Measurements from ENCODE around the gene LMOD2. TPM values are rescaled to one million over a fixed set of nuclear protein-coding genes. Genes with fewer than 3 reads are reported as not detected.

LMOD2 gene
- total and polyA plus RNA-seq, 2 donors (not counting 3 experiments of a cell fraction or from before 2014, with no cell fraction given) = not detected

GRCh38 chr7:123653162-123653561 lies 2.5 kb upstream of the LMOD2 start:
- Histone ChIP-seq H3K4me1 (ENCODE audit: control insufficient read depth, extremely low read depth, insufficient read depth, low read length) (peaks cover 15% of the 10 kb centered on the region), H4K20me1 (replicated peaks; ENCODE audit: control insufficient read depth, extremely low read depth, insufficient read depth, low read length) (no peaks in the 10 kb centered on the region), H3K27ac (ENCODE audit: insufficient read depth, low read depth, low read length) (no peak overlapping the region), H3K36me3 (ENCODE audit: control insufficient read depth in 2 of 2, extremely low read depth in 1 of 2, insufficient read depth in 2 of 2, low read length in 2 of 2) (no peaks in the 10 kb centered on the region), H3K4me2 (ENCODE audit: insufficient read depth, low read length) (no peak overlapping the region), H3K27me3 (ENCODE audit: control insufficient read depth in 2 of 2, insufficient read depth in 2 of 2, low read length in 2 of 2) (no peaks in the 10 kb centered on the region), H3K9me3 (replicated peaks; ENCODE audit: control insufficient read depth, insufficient read depth, low read length) (no peaks in the 10 kb centered on the region), H3K4me3 (replicated peaks in 1 of 3; ENCODE audit: insufficient read depth in 1 of 3, low read depth in 1 of 3, low read length in 3 of 3) (no peak overlapping the region), H3K9me1 (replicated peaks; ENCODE audit: control insufficient read depth, extremely low read depth, insufficient read depth, low read length) (no peaks in the 10 kb centered on the region), H3K79me2 (ENCODE audit: control insufficient read depth, insufficient read depth, low read length) (no peaks in the 10 kb centered on the region), H3K9ac (replicated peaks; ENCODE audit: extremely low read depth, insufficient read depth, low read length) (no peak overlapping the region), H2AFZ (ENCODE audit: low read depth, low read length) (no peak overlapping the region)
- FAIRE-seq (no peak), DNase-seq (ENCODE audit: low read depth, low spot score) (no peak)
- CTCF ChIA-PET = interaction anchor here (1.2 to 1.8 kb wide), 3 partner anchors 12 to 48 kb away, joined by 3 to 6 read pairs (median 3); no protein-coding TSS in a partner anchor
- TF ChIP-seq POLR2AphosphoS5 (IDR thresholded peaks at IDR 0.05; ENCODE audit: insufficient read depth, low read depth, low read length) = no peak
- no peak for TF ChIP-seq JUN (IDR thresholded peaks at IDR 0.05; ENCODE audit: borderline replicate concordance, insufficient read depth, insufficient read length, low read depth)
- dilution Hi-C loops (cut with MboI; ENCODE audit: extremely low pct_ligation_motif_present, low sequenced_read_pairs) (no loop called here), intact Hi-C loops (cut with micrococcal nuclease) (no loop called here)
- POLR2A ChIA-PET = no interaction called here
- BruUV-seq (replicated peaks) = no TSS peak

GRCh38 chr7:123656544-123657303 lies 1.1 kb downstream of the LMOD2 start:
- no peaks in the 10 kb centered on the region for H3K79me2 ChIP-seq (ENCODE audit: control insufficient read depth, insufficient read depth, low read length)
- H3K36me3 ChIP-seq (ENCODE audit: control insufficient read depth in 2 of 2, extremely low read depth in 1 of 2, insufficient read depth in 2 of 2, low read length in 2 of 2) = no peaks in the 10 kb centered on the region
- no peak overlapping the region for H2AFZ ChIP-seq (ENCODE audit: low read depth, low read length)
- ChIA-PET CTCF (no interaction called here), POLR2A (no interaction called here)
- H3K4me2 ChIP-seq (ENCODE audit: insufficient read depth, low read length) = no peak overlapping the region
- peaks cover 4% of the 10 kb centered on the region for H3K4me1 ChIP-seq (ENCODE audit: control insufficient read depth, extremely low read depth, insufficient read depth, low read length)
- no peaks in the 10 kb centered on the region for H3K9me3 ChIP-seq (replicated peaks; ENCODE audit: control insufficient read depth, insufficient read depth, low read length)
- no peaks in the 10 kb centered on the region for H4K20me1 ChIP-seq (replicated peaks; ENCODE audit: control insufficient read depth, extremely low read depth, insufficient read depth, low read length)
- intact Hi-C loops (cut with micrococcal nuclease) = no loop called here
- peaks cover 0 to 2% of the 10 kb centered on the region in 2 experiments for H3K27me3 ChIP-seq (ENCODE audit: control insufficient read depth in 2 of 2, insufficient read depth in 2 of 2, low read length in 2 of 2)
- dilution Hi-C loops (cut with MboI; ENCODE audit: extremely low pct_ligation_motif_present, low sequenced_read_pairs) = no loop called here
- H3K9ac ChIP-seq (replicated peaks; ENCODE audit: extremely low read depth, insufficient read depth, low read length) = no peak overlapping the region
- BruUV-seq (replicated peaks) = no TSS peak
- no peaks in the 10 kb centered on the region for H3K9me1 ChIP-seq (replicated peaks; ENCODE audit: control insufficient read depth, extremely low read depth, insufficient read depth, low read length)
- FAIRE-seq (no peak), DNase-seq (ENCODE audit: low read depth, low spot score) (no peak)
- H3K27ac ChIP-seq (ENCODE audit: insufficient read depth, low read depth, low read length) = no peak overlapping the region
- TF ChIP-seq EZH2 (IDR thresholded peaks at IDR 0.05; ENCODE audit: borderline replicate concordance, low read depth, low read length, severe bottlenecking) (no peak), FOS (IDR thresholded peaks at IDR 0.05; ENCODE audit: borderline replicate concordance, insufficient read depth, low read length) (peak; percentile 21), POLR2AphosphoS5 (IDR thresholded peaks at IDR 0.05; ENCODE audit: insufficient read depth, low read depth, low read length) (no peak)
- H3K4me3 ChIP-seq (replicated peaks in 1 of 3; ENCODE audit: insufficient read depth in 1 of 3, low read depth in 1 of 3, low read length in 3 of 3) = no peak overlapping the region
